GM23248 (cell line): Measurements from ENCODE around the gene SLC35F4. TPM values are rescaled to one million over a fixed set of nuclear protein-coding genes. Genes with fewer than 3 reads are reported as not detected.
"Not testable (repeated sequence)": the region's sequence is repeated elsewhere in the genome, so short reads cannot be mapped to it uniquely, and the experiment has no call there.

Experiments
- DNase-seq: peaks from one replicate; pipeline ENCODE4 v3.0.0-alpha.2; 2015
- H2AFZ ChIP-seq: fragments of 200-600 bp; sonication (generic); 2 replicates; pipeline ENCODE4 v1.6.1; 2016; ENCODE audit warnings: antibody characterized with exemption
- H3F3A ChIP-seq: fragments of 200-600 bp; sonication (generic); 2 replicates; pipeline ENCODE4 v1.6.1; 2016; ENCODE audit warnings: mild to moderate bottlenecking, antibody characterized with exemption, mixed run types; ENCODE audit not compliant: insufficient read depth
- H3K27ac ChIP-seq: fragments of 200-600 bp; sonication (generic); 2 replicates; pipeline ENCODE4 v1.5.1; 2016; ENCODE audit warnings: mild to moderate bottlenecking
- H3K27me3 ChIP-seq: fragments of 200-600 bp; sonication (generic); replicated peaks from 2 replicates; pipeline ENCODE4 v1.6.1; 2016; ENCODE audit warnings: mild to moderate bottlenecking; ENCODE audit not compliant: insufficient read depth
- H3K36me3 ChIP-seq: fragments of 200-600 bp; sonication (generic); 2 replicates; pipeline ENCODE4 v1.6.1; 2016; ENCODE audit warnings: low read depth, mild to moderate bottlenecking
- H3K4me1 ChIP-seq: fragments of 200-600 bp; sonication (generic); 2 replicates; pipeline ENCODE4 v1.6.1; 2016; ENCODE audit warnings: mild to moderate bottlenecking; ENCODE audit not compliant: insufficient read depth
- H3K4me2 ChIP-seq: fragments of 200-600 bp; sonication (generic); one replicate; pipeline ENCODE4 v1.6.1; 2016; ENCODE audit warnings: mild to moderate bottlenecking; ENCODE audit not compliant: unreplicated experiment
- H3K4me3 ChIP-seq: fragments of 200-600 bp; sonication (generic); 2 replicates; pipeline ENCODE4 v1.5.1; 2016; ENCODE audit warnings: mild to moderate bottlenecking
- H3K79me2 ChIP-seq: fragments of 200-600 bp; sonication (generic); 2 replicates; pipeline ENCODE4 v1.6.1; 2016; ENCODE audit warnings: mild to moderate bottlenecking; ENCODE audit not compliant: insufficient read depth
- H3K9ac ChIP-seq: fragments of 200-600 bp; sonication (generic); 2 replicates; pipeline ENCODE4 v1.6.1; 2016; ENCODE audit warnings: mild to moderate bottlenecking
- H3K9me2 ChIP-seq: fragments of 200-600 bp; sonication (generic); 2 replicates; pipeline ENCODE4 v1.6.1; 2016; ENCODE audit warnings: mixed run types, mild to moderate bottlenecking, moderate library complexity; ENCODE audit not compliant: insufficient read depth
- H3K9me3 ChIP-seq: fragments of 200-600 bp; sonication (generic); one replicate; pipeline ENCODE4 v1.6.1; 2017; ENCODE audit warnings: low read depth
- H4K20me1 ChIP-seq: fragments of 200-600 bp; sonication (generic); 2 replicates; pipeline ENCODE4 v1.6.0; 2016; ENCODE audit not compliant: insufficient read depth
- EZH2 ChIP-seq: fragments of 200-600 bp; sonication (generic); IDR thresholded peaks from 2 replicates; pipeline ENCODE4 v1.6.1; 2018; ENCODE audit warnings: antibody characterized with exemption, mild to moderate bottlenecking; ENCODE audit not compliant: insufficient read depth, poor library complexity, severe bottlenecking
- EZH2phosphoT487 ChIP-seq: fragments of 200-600 bp; sonication (generic); IDR thresholded peaks from 2 replicates; pipeline ENCODE4 v1.6.1; 2018; ENCODE audit warnings: antibody characterized with exemption, moderate library complexity, mild to moderate bottlenecking, low read depth; ENCODE audit not compliant: insufficient read depth
- WGBS, 2 experiments: methylation state at CpG; one replicate each; pipeline ENCODE4 v1.1.6; 2015 to 2017; ENCODE audit warnings: low lambda C conversion rate in 2 of 2, low coverage in 1 of 2; ENCODE audit errors: missing lambda C conversion rate in 2 of 2; 5-methylcytosine and 5-hydroxymethylcytosine counted together
- in situ Hi-C: fragments of 300-500 bp; cut with MboI; formaldehyde crosslinking; loops from 2 replicates; pipeline ENCODE4 v1.15.0; 2020
- polyA plus RNA-seq: library from polyadenylated mRNA; unstranded; fragments of >200 nt; fragmentation: Nextera tagmentation; extraction: Ambion mirVana; gene quantifications from 2 replicates; pipeline ENCODE4 v1.2.1, GENCODE V29; 2016
- total RNA-seq: library from RNA; depleted of rRNA; stranded (reverse); fragments of >200 nt; shearing (Covaris generic); gene quantifications from 2 replicates; pipeline ENCODE4 v1.2.3, GENCODE V29; 2014

The SLC35F4 gene
- total and polyA plus RNA-seq, 2 experiments from 2014 or later = not detected

DNA sequence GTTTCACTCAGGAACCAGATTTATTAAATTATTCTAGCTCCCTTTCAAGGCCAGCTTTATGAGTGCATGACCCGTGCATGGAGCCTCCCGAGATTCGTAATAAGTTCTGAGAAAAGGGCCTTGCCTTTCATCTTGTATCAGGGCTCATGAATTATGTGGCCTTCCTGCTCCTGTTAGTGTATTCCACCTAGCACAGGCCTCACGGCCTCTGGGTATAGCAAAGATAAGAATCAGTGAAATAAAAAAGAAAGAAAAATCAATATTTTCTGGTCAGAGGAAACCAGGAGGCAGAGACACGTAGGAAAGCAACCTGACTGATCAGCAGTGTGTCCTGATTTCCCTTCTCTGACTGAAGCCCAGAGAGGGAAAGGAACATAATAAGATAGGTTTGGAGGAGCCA lies 111.4 kb downstream of the SLC35F4 start:
- Histone ChIP-seq H3K9me2 (no peaks in the 10 kb centered on the region), H3K4me2 (no peak overlapping the region), H3K4me3 (no peak overlapping the region), H3F3A (no peaks in the 10 kb centered on the region), H3K9ac (no peak overlapping the region), H3K9me3 (no peaks in the 10 kb centered on the region), H4K20me1 (no peaks in the 10 kb centered on the region), H3K27me3 (no peaks in the 10 kb centered on the region), H2AFZ (no peak overlapping the region), H3K36me3 (no peaks in the 10 kb centered on the region), H3K79me2 (no peaks in the 10 kb centered on the region), H3K27ac (no peak overlapping the region), H3K4me1 (peaks cover 4% of the 10 kb centered on the region; the same call in 1 of the 2 replicates)
- in situ Hi-C loops = no loop called here
- DNase-seq = no peak
- 35 to 36% methylated on average over 5 of the region's 5 CpGs for WGBS, 2 experiments
- TF ChIP-seq EZH2 (no peak), EZH2phosphoT487 (no peak)

DNA sequence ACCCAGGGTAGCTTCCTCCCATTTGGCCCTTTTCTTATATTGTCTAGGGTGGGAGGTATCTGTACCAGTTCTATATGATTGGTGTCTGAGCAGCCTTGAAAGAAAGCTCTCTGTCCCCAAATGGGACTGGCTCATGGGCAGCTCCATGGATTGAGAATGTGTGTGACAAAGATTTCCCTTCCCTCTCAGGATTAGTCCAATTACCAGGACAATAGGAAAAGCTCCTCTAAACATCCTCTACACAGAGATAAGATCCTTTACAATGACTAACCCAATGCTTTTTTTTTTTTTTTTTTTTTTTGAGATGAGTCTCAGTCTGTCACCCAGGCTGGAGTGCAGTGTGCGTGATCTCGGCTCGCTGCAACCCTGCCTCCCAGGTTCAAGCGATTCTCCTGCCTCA lies 112.1 kb downstream of the SLC35F4 start:
- Histone ChIP-seq H3K27me3 (no peaks in the 10 kb centered on the region), H4K20me1 (no peaks in the 10 kb centered on the region), H3K9me3 (no peaks in the 10 kb centered on the region), H3K9ac (no peak overlapping the region), H3K4me1 (peaks cover 11% of the 10 kb centered on the region), H3K9me2 (no peaks in the 10 kb centered on the region), H3K36me3 (no peaks in the 10 kb centered on the region), H3K27ac (no peak overlapping the region), H2AFZ (no peak overlapping the region), H3K4me2 (no peak overlapping the region), H3F3A (peaks cover 5% of the 10 kb centered on the region; the same call in 1 of the 2 replicates), H3K79me2 (no peaks in the 10 kb centered on the region), H3K4me3 (no peak overlapping the region)
- in situ Hi-C loops = no loop called here
- WGBS, 2 experiments = 85 to 87% methylated on average over 4 of the region's 4 CpGs
- DNase-seq = no peak
- TF ChIP-seq EZH2phosphoT487 = no peak

DNA sequence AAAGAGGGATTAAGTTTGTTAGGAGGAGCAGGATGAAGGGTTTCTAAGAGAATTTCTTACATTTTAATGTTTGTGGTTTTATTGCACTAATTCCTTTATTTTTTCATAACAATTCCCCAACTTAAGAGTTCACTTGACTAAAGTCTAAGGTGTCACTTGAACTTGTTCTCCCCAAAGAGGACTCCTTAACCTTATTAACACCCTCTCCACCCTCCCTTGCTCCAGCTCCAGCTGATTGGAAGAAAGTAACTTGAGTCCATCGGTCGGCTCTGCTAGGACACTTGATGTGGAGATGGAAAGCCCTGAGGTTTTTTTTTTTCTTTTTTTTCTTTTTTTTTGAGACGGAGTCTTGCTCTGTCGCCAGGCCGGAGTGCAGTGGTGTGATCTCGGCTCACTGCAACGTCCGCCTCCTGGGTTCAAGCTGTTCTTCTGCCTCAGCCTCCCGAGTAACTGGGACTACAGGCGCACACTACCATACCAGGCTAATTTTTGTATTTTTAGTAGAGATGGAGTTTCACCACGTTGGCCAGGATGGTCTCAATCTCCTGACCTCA lies 113.7 kb downstream of the SLC35F4 start:
- H3K9me2 ChIP-seq, H3K4me2 ChIP-seq, H3K79me2 ChIP-seq, H3K9me3 ChIP-seq, H3K27me3 ChIP-seq, H3K9ac ChIP-seq, in situ Hi-C loops, H2AFZ ChIP-seq, DNase-seq, H3F3A ChIP-seq, H3K27ac ChIP-seq, H3K36me3 ChIP-seq, H3K4me3 ChIP-seq, H4K20me1 ChIP-seq: not testable (repeated sequence)
- 52 to 57% methylated on average over 11 of the region's 11 CpGs for WGBS, 2 experiments
- peaks cover 13% of the 10 kb centered on the region for H3K4me1 ChIP-seq

DNA sequence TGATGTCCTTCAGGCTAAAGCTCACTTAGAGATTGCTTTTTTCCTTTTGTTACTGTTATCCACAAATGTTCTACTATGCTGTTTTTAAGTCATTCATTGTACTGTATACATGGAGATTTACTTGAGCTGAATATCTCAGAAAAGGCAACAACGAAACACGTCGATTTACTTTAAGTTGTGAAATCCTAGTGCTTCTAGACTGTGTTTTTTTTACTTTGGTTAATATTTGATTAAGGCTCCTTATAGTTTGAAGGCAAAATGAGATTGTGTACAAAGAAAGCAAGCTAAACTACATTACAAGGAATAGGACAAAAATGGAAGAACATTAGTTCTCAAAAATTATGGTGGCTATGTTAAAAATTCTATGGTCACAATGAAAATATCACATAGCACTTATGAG lies 114.5 kb downstream of the SLC35F4 start:
- no peaks in the 10 kb centered on the region for H3K9me2 ChIP-seq
- H2AFZ ChIP-seq = no peak overlapping the region
- no peaks in the 10 kb centered on the region for H3K27me3 ChIP-seq
- in situ Hi-C loops = no loop called here
- no peak for TF ChIP-seq EZH2phosphoT487
- no peak for TF ChIP-seq EZH2
- H3K9ac ChIP-seq = no peak overlapping the region
- H3K4me3 ChIP-seq = no peak overlapping the region
- WGBS, 2 experiments = 51 to 62% methylated on average over 3 of the region's 3 CpGs
- H3K9me3 ChIP-seq = no peaks in the 10 kb centered on the region
- H3F3A ChIP-seq = peaks cover 9% of the 10 kb centered on the region; the same call in 1 of the 2 replicates
- peaks cover 13% of the 10 kb centered on the region for H3K4me1 ChIP-seq
- DNase-seq = no peak
- no peaks in the 10 kb centered on the region for H4K20me1 ChIP-seq
- no peaks in the 10 kb centered on the region for H3K36me3 ChIP-seq
- no peaks in the 10 kb centered on the region for H3K79me2 ChIP-seq
- no peak overlapping the region for H3K27ac ChIP-seq
- no peak overlapping the region for H3K4me2 ChIP-seq

DNA sequence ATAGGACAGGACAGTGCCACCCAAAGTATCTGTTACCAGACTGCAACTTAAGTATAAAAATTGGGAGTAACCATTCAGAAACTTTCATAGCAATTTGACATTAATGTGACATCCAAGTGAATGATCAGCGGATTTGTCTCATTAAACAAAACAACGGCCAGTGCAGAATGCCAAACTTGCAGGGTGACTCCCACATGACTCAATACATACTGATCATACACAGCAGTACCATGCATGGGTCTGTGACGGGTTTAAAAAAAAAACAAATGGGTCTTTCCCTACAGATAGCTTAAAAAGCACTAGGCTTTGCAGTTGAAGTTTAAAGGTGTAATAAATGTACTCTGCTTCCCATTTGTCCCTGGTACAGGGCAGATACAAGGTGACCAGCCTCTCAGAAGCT lies 116.6 kb downstream of the SLC35F4 start:
- no peaks in the 10 kb centered on the region for H3K27me3 ChIP-seq
- no peak overlapping the region for H3K4me3 ChIP-seq
- peaks cover 9% of the 10 kb centered on the region; the same call in 1 of the 2 replicates for H3F3A ChIP-seq
- H3K27ac ChIP-seq = no peak overlapping the region
- H3K9me3 ChIP-seq = no peaks in the 10 kb centered on the region
- peak; percentile 77 for DNase-seq
- H3K4me2 ChIP-seq = peak overlapping the region; percentile 18
- in situ Hi-C loops = no loop called here
- no peak for TF ChIP-seq EZH2phosphoT487
- 5 to 6% methylated on average over 3 of the region's 3 CpGs for WGBS, 2 experiments
- H3K9me2 ChIP-seq = no peaks in the 10 kb centered on the region
- no peak overlapping the region for H3K9ac ChIP-seq
- H3K36me3 ChIP-seq = no peaks in the 10 kb centered on the region
- peaks cover 13% of the 10 kb centered on the region for H3K4me1 ChIP-seq
- H2AFZ ChIP-seq = no peak overlapping the region
- H4K20me1 ChIP-seq = no peaks in the 10 kb centered on the region
- no peaks in the 10 kb centered on the region for H3K79me2 ChIP-seq
